ENCODE results near the gene VAPB. TPM values are rescaled to one million over a fixed set of nuclear protein-coding genes. Genes with fewer than 3 reads are reported as not detected.

VAPB gene
- total and polyA plus RNA-seq, 10 of the 15 experiments (the other 5 are each of a cell fraction or from before 2014, with no cell fraction given) = 3.2 to 28.6 (median 20.5) TPM

GRCh38 chr20:58479726-58480440 is 90.9 kb downstream of the VAPB start (continued):
- TF ChIP-seq RELB (IDR thresholded peaks at IDR 0.05; ENCODE audit: low read depth) (no peak), SRF (IDR thresholded peaks at IDR 0.05; ENCODE audit: low read depth in 2 of 2, low read length in 2 of 2) (no peak), RB1 (IDR thresholded peaks at IDR 0.05; ENCODE audit: borderline replicate concordance) (no peak), RAD21 (IDR thresholded peaks at IDR 0.05; ENCODE audit: insufficient read depth, low read depth, low read length) (no peak)

GRCh38 chr20:58480551-58481336 is 91.7 kb downstream of the VAPB start:
- in situ Hi-C loops (cut with MboI) (no loop called here), intact Hi-C loops (cut with micrococcal nuclease; ENCODE audit: unreplicated experiment) (no loop called here)
- Histone ChIP-seq H2AFZ (ENCODE audit: control insufficient read depth, low read depth, low read length) (no peak overlapping the region), H3K4me1 (ENCODE audit: control insufficient read depth, insufficient read depth, low read length) (no peaks in the 10 kb centered on the region), H3K36me3 (ENCODE audit: control insufficient read depth in 2 of 2, insufficient read depth in 2 of 2, low read length in 1 of 2) (no peaks in the 10 kb centered on the region), H3K9me3 (replicated peaks; ENCODE audit: control insufficient read depth, insufficient read depth, low read length) (no peaks in the 10 kb centered on the region; the same call in 2 of the 3 replicates), H3K4me3 (no peak overlapping the region), H3K27ac (ENCODE audit: control insufficient read depth, insufficient read depth) (no peak overlapping the region), H3K27me3 (replicated peaks in 1 of 2; ENCODE audit: control insufficient read depth in 2 of 2, insufficient read depth in 2 of 2, low read length in 1 of 2) (no peaks in the 10 kb centered on the region), H3K79me2 (ENCODE audit: control insufficient read depth, insufficient read depth, low read length) (no peaks in the 10 kb centered on the region), H3K9ac (ENCODE audit: control insufficient read depth, insufficient read depth, low read length) (no peak overlapping the region), H4K20me1 (ENCODE audit: control insufficient read depth, insufficient read depth) (no peaks in the 10 kb centered on the region), H3K4me2 (ENCODE audit: control insufficient read depth, insufficient read depth) (no peak overlapping the region)
- TF ChIP-seq ZNF274 (IDR thresholded peaks at IDR 0.05; ENCODE audit: insufficient read depth, insufficient read length) = no peak
- no peak for TF ChIP-seq ZNF24 (IDR thresholded peaks at IDR 0.05)
- TF ChIP-seq DPF2 (IDR thresholded peaks at IDR 0.05) = no peak
- TF ChIP-seq ELK1 (IDR thresholded peaks at IDR 0.05; ENCODE audit: low read depth, low read length) = no peak
- TF ChIP-seq, protein P1, sequence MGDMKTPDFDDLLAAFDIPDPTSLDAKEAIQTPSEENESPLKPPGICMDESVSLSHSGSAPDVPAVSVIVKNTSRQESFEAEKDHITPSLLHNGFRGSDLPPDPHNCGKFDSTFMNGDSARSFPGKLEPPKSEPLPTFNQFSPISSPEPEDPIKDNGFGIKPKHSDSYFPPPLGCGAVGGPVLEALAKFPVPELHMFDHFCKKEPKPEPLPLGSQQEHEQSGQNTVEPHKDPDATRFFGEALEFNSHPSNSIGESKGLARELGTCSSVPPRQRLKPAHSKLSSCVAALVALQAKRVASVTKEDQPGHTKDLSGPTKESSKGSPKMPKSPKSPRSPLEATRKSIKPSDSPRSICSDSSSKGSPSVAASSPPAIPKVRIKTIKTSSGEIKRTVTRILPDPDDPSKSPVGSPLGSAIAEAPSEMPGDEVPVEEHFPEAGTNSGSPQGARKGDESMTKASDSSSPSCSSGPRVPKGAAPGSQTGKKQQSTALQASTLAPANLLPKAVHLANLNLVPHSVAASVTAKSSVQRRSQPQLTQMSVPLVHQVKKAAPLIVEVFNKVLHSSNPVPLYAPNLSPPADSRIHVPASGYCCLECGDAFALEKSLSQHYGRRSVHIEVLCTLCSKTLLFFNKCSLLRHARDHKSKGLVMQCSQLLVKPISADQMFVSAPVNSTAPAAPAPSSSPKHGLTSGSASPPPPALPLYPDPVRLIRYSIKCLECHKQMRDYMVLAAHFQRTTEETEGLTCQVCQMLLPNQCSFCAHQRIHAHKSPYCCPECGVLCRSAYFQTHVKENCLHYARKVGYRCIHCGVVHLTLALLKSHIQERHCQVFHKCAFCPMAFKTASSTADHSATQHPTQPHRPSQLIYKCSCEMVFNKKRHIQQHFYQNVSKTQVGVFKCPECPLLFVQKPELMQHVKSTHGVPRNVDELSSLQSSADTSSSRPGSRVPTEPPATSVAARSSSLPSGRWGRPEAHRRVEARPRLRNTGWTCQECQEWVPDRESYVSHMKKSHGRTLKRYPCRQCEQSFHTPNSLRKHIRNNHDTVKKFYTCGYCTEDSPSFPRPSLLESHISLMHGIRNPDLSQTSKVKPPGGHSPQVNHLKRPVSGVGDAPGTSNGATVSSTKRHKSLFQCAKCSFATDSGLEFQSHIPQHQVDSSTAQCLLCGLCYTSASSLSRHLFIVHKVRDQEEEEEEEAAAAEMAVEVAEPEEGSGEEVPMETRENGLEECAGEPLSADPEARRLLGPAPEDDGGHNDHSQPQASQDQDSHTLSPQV (IDR thresholded peaks at IDR 0.05) = no peak
- ChIA-PET POLR2A (no interaction called here), RAD21 (ENCODE audit: unreplicated experiment) (interaction anchor here (0.6 to 1.6 kb wide), 5 partner anchors 17 to 726 kb away, joined by 3 to 9 read pairs (median 3); partner anchors contain the start of gene STX16), CTCF (interaction anchor here (1.3 to 1.9 kb wide), 7 partner anchors 11 to 379 kb away, joined by 3 to 5 read pairs (median 4); no protein-coding TSS in a partner anchor), SMC1A (ENCODE audit: uncharacterized antibody, unreplicated experiment) (interaction anchor here (0.6 to 2.1 kb wide), 7 partner anchors 22 to 222 kb away, joined by 3 to 7 read pairs (median 3); partner anchors contain the start of gene STX16)
- no peak for DNase-seq (ENCODE audit: low read depth, low spot score)
- WGBS (ENCODE audit: insufficient coverage, insufficient replicate concordance, low lambda C conversion rate, missing lambda C conversion rate) = 63% methylated on average over 16 of the region's 16 CpGs
- no peak for ATAC-seq
- no peak for FAIRE-seq
- BruUV-seq (replicated peaks) = no TSS peak
